Calu3 (cell line): ENCODE results near the gene SPRR1A. TPM values are rescaled to one million over a fixed set of nuclear protein-coding genes. Genes with fewer than 3 reads are reported as not detected.

Experiments
- BruUV-seq: library from RNA; stranded (reverse); fragments of 400-500 nt; replicated peaks from 2 replicates; lab custom pipeline; 2021; lab: Mats Ljungman, UMichigan
- CTCF ChIA-PET: fragments of 300-600 bp; sonication (Branson Sonifier 250); formaldehyde crosslinking; loops from one replicate; lab custom pipeline; 2022; ENCODE audit warnings: antibody characterized with exemption; lab: Charles Lee
- DNase-seq: peaks from one replicate; pipeline ENCODE4 v3.0.0; 2022
- H3K27ac Mint-ChIP-seq: one replicate; pipeline ENCODE4 v1.8.0; 2022; ENCODE audit warnings: mixed read lengths; ENCODE audit not compliant: unreplicated experiment
- H3K27me3 Mint-ChIP-seq: one replicate; pipeline ENCODE4 v1.8.0; 2022; ENCODE audit warnings: mixed read lengths; ENCODE audit not compliant: unreplicated experiment
- H3K36me3 Mint-ChIP-seq: one replicate; pipeline ENCODE4 v1.8.0; 2022; ENCODE audit warnings: mild to moderate bottlenecking, moderate library complexity, mixed read lengths; ENCODE audit not compliant: insufficient read depth, unreplicated experiment
- H3K4me1 Mint-ChIP-seq: one replicate; pipeline ENCODE4 v1.8.0; 2022; ENCODE audit warnings: mild to moderate bottlenecking, low read depth, mixed read lengths; ENCODE audit not compliant: unreplicated experiment
- H3K4me3 Mint-ChIP-seq: one replicate; pipeline ENCODE4 v1.8.0; 2022; ENCODE audit warnings: mild to moderate bottlenecking, low read depth, moderate library complexity, mixed read lengths; ENCODE audit not compliant: unreplicated experiment
- H3K9me3 Mint-ChIP-seq: one replicate; pipeline ENCODE4 v1.8.0; 2022; ENCODE audit warnings: low read depth, mixed read lengths; ENCODE audit not compliant: unreplicated experiment
- CTCF ChIP-seq: fragments of 200-600 bp; IDR thresholded peaks from one replicate; pipeline ENCODE4 v1.8.0; 2022; ENCODE audit warnings: antibody characterized with exemption; ENCODE audit not compliant: unreplicated experiment
- intact Hi-C: fragments of 100-400 bp; cut with micrococcal nuclease; formaldehyde crosslinking; loops from one replicate; pipeline ENCODE4 v1.10.0; 2022; ENCODE audit not compliant: unreplicated experiment
- total RNA-seq: library from RNA; stranded (reverse); gene quantifications from 2 replicates; pipeline ENCODE4 v1.2.3, GENCODE V29; 2022

Gene SPRR1A
- total RNA-seq, 1 experiment from 2014 or later, result not detected

- TF ChIP-seq CTCF, result no peak
- H3K27ac Mint-ChIP-seq, result no peak within 1 kb of the TSS
- no TSS peak for BruUV-seq
- intact Hi-C loops, result no loop called here
- peaks cover 13% of the 10 kb centered on the region for H3K4me1 Mint-ChIP-seq
- peaks cover 2% of the 10 kb centered on the region for H3K9me3 Mint-ChIP-seq
- CTCF ChIA-PET, result interaction anchor here (1.0 kb wide), 1 partner anchor 10 kb away, joined by 3 read pairs; no protein-coding TSS in a partner anchor
- no peaks in the 10 kb centered on the region for H3K27me3 Mint-ChIP-seq
- H3K36me3 Mint-ChIP-seq, result peaks cover 4% of the 10 kb centered on the region
- no peak for DNase-seq
- H3K4me3 Mint-ChIP-seq, result no peak within 1 kb of the TSS
Measured at GRCh38 chr1:152970495-152970894, 13.4 kb upstream of the SPRR1A start, which contains the start of gene SPRR4. TSS of gene SPRR4 (plus strand) at chr1:152970648. CDS start at chr1:152971891, 1,243 bp downstream.

DNA sequence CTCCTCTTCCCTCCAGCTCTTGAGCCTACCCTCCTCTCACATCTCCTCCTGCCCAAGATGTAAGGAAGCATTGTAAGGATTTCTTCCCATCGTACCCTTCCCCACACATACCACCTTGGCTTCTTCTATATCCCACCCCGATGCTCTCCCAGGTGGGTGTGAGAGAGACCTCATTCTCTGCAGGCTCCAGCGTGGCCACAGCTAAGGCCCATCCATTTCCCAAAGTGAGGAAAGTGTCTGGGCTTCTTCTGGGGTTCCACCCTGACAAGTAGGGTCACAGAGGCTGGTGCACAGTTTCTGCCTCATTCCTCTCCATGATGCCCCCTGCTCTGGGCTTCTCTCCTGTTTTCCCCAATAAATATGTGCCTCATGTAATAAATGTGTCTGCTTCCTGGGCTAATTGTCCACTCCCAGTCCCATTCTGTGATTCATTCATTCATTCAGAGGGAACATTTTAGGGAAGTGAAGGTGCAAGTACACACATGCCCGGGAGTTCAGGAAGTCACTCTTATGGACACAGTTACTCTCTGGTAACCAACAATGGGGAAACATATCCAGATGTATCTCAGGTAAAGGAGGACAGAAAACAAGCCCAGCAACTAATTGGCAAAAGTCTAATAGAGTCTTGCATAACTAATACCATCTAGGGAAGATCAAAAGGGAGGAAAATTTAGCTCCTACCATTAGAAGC is 11.5 kb upstream of the SPRR1A start:
- peaks cover 2% of the 10 kb centered on the region for H3K9me3 Mint-ChIP-seq
- no peak for DNase-seq
- intact Hi-C loops, result no loop called here
- H3K27me3 Mint-ChIP-seq, result no peaks in the 10 kb centered on the region
- H3K4me3 Mint-ChIP-seq, result no peak overlapping the region
- H3K27ac Mint-ChIP-seq, result no peak overlapping the region
- H3K4me1 Mint-ChIP-seq, result peaks cover 5% of the 10 kb centered on the region
- no TSS peak for BruUV-seq
- no peaks in the 10 kb centered on the region for H3K36me3 Mint-ChIP-seq
- CTCF ChIA-PET, result no interaction called here
- TF ChIP-seq CTCF, result no peak

DNA sequence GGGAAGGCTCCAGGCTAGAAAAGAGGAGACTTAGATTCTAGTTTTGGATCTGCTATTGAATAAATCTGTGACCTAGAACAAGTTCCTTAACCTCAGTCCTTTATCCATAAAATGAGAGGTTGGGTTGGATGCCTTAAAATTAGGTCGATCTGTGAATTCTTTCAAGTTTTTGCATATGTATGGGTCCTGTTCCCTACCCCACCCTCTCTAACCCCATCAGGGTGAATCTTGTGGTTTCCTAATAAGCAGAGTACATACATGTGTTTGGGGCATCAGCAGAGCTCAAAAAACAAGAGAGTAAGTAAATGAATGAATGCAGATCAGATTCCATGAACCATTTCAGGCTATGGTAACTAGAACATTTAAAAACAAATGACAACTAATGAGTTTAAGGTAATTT is 7.2 kb upstream of the SPRR1A start:
- no TSS peak for BruUV-seq
- intact Hi-C loops, result no loop called here
- CTCF ChIA-PET, result interaction anchor here (0.9 to 1.3 kb wide), 2 partner anchors 10 to 23 kb away, joined by 3 read pairs; no protein-coding TSS in a partner anchor
- no peak for DNase-seq
- no peak overlapping the region for H3K27ac Mint-ChIP-seq
- no peak for TF ChIP-seq CTCF
- H3K36me3 Mint-ChIP-seq, result no peaks in the 10 kb centered on the region
- no peaks in the 10 kb centered on the region for H3K27me3 Mint-ChIP-seq
- H3K4me1 Mint-ChIP-seq, result peaks cover 18% of the 10 kb centered on the region
- H3K9me3 Mint-ChIP-seq, result peaks cover 2% of the 10 kb centered on the region
- H3K4me3 Mint-ChIP-seq, result no peak overlapping the region

GRCh38 chr1:152977614-152978013 is 6.3 kb upstream of the SPRR1A start:
- Mint-ChIP-seq H3K27me3 (no peaks in the 10 kb centered on the region), H3K36me3 (no peaks in the 10 kb centered on the region), H3K9me3 (peaks cover 2% of the 10 kb centered on the region), H3K4me3 (no peak overlapping the region), H3K27ac (no peak overlapping the region), H3K4me1 (peaks cover 23% of the 10 kb centered on the region)
- CTCF ChIA-PET, result no interaction called here
- TF ChIP-seq CTCF, result no peak
- BruUV-seq, result no TSS peak
- DNase-seq, result no peak
- intact Hi-C loops, result no loop called here
